HEK293T (cell line): ENCODE data around the gene RASGRP2.

Source experiments
- BHLHE40 ChIP-seq: fragments of 450-650 bp; IDR thresholded peaks from 2 replicates; pipeline ENCODE4 v1.6.1; 2016; ENCODE audit warnings: mild to moderate bottlenecking, moderate library complexity, borderline replicate concordance
- CTBP1 ChIP-seq: fragments of 450-650 bp; IDR thresholded peaks from 2 replicates; pipeline ENCODE4 v1.6.1; 2016; ENCODE audit warnings: borderline replicate concordance
- FOXA1 ChIP-seq: fragments of 450-650 bp; IDR thresholded peaks from 2 replicates; pipeline ENCODE4 v1.6.1; 2016; ENCODE audit warnings: mild to moderate bottlenecking
- FOXM1 ChIP-seq: fragments of 450-650 bp; IDR thresholded peaks from 2 replicates; pipeline ENCODE4 v1.6.1; 2017; ENCODE audit warnings: mild to moderate bottlenecking, borderline replicate concordance
- L3MBTL2 ChIP-seq: fragments of 450-650 bp; conservative IDR thresholded peaks from 2 replicates; pipeline ENCODE4 v1.6.1; 2016; ENCODE audit warnings: mild to moderate bottlenecking
- LEF1 ChIP-seq: fragments of 450-650 bp; IDR thresholded peaks from 2 replicates; pipeline ENCODE4 v1.6.1; 2017; ENCODE audit warnings: mild to moderate bottlenecking, borderline replicate concordance
- PKNOX1 ChIP-seq: fragments of 450-650 bp; IDR thresholded peaks from 2 replicates; pipeline ENCODE4 v1.6.1; 2016
- SP1 ChIP-seq: fragments of 450-650 bp; IDR thresholded peaks from 2 replicates; pipeline ENCODE4 v1.6.1; 2017
- TARDBP ChIP-seq: fragments of 450-650 bp; IDR thresholded peaks from 2 replicates; pipeline ENCODE4 v1.6.1; 2016
- ZNF384 ChIP-seq: fragments of 450-650 bp; IDR thresholded peaks from 2 replicates; pipeline ENCODE4 v1.6.1; 2016

- no peak for TF ChIP-seq FOXA1
- no peak for TF ChIP-seq ZNF384
- TF ChIP-seq BHLHE40, result no peak
- no peak for TF ChIP-seq PKNOX1
- TF ChIP-seq L3MBTL2, result no peak
- TF ChIP-seq TARDBP, result no peak
- no peak for TF ChIP-seq LEF1
- no peak for TF ChIP-seq CTBP1
- TF ChIP-seq SP1, result no peak
- no peak for TF ChIP-seq FOXM1
Measured at GRCh38 chr11:64764040-64764611, 20.2 kb upstream of the RASGRP2 start.
